Transverse colon (tissue), 4 donors: Measurements from ENCODE around the gene DYNC1H1.

ENCODE experiments used
- CTCF ChIP-seq, 5 experiments: fragments of 200-600 bp in 3 of 5; fragments of 450-650 bp in 2 of 5; sonication (generic) in 3 of 5; IDR thresholded peaks; 1 replicate in 2 of 5; 2 replicates in 3 of 5; pipeline ENCODE4 v1.5.1; 2016 to 2017; ENCODE audit warnings: antibody characterized with exemption in 5 of 5, inconsistent platforms in 3 of 5, mild to moderate bottlenecking in 2 of 5, moderate library complexity in 1 of 5
- EP300 ChIP-seq: sonication (generic); formaldehyde crosslinking; IDR thresholded peaks from one replicate; pipeline ENCODE4 v1.6.1; 2017; ENCODE audit warnings: antibody characterized with exemption, low read depth
- POLR2A ChIP-seq: fragments of 450-650 bp; IDR thresholded peaks from one replicate; pipeline ENCODE4 v1.6.1; 2016; ENCODE audit warnings: antibody characterized with exemption, mild to moderate bottlenecking, moderate library complexity
- POLR2AphosphoS5 ChIP-seq, 3 donors: sonication (generic); formaldehyde crosslinking; IDR thresholded peaks; one replicate each; pipeline ENCODE4 v1.6.1; 2016; ENCODE audit warnings: antibody characterized with exemption in 3 of 3

- TF ChIP-seq POLR2A (no peak), POLR2AphosphoS5 (IDR thresholded peaks at IDR 0.05) (no peak), CTCF (IDR thresholded peaks at IDR 0.05) (no peak), EP300 (no peak)
Measured at GRCh38 chr14:102019006-102019540, 54.7 kb downstream of the DYNC1H1 start.
